Epithelial cell of proximal tubule (primary cell): ENCODE data around the gene GMNC. TPM values are rescaled to one million over a fixed set of nuclear protein-coding genes. Genes with fewer than 3 reads are reported as not detected.

Source experiments
- DNase-seq: peaks from one replicate; pipeline ENCODE4 v3.0.0-alpha.2; 2011; ENCODE audit warnings: low read depth
- H3K4me3 ChIP-seq: 2 replicates; pipeline ENCODE4 v1.5.1; 2011; ENCODE audit warnings: low read depth, mild to moderate bottlenecking, low read length
- CTCF ChIP-seq: conservative IDR thresholded peaks from 2 replicates; pipeline ENCODE4 v1.5.1; 2012; ENCODE audit warnings: low read depth, mild to moderate bottlenecking, low read length
- total RNA-seq: library from RNA; depleted of rRNA; stranded (reverse); fragments of >200 nt; gene quantifications from 2 replicates; pipeline ENCODE4 v1.2.3, GENCODE V29; 2015

GMNC gene
- total RNA-seq, 1 donor from 2014 or later: 1.5 TPM

- no peak overlapping the region for H3K4me3 ChIP-seq
- TF ChIP-seq CTCF: no peak
- no peak for DNase-seq
These were observed 9.0 kb downstream of the GMNC start for GRCh38 chr3:190853464-190853863.

GRCh38 chr3:190849607-190850006 lies 12.9 kb downstream of the GMNC start:
- H3K4me3 ChIP-seq: no peak overlapping the region
- TF ChIP-seq CTCF: no peak
- no peak for DNase-seq

- TF ChIP-seq CTCF: no peak
- H3K4me3 ChIP-seq: no peak overlapping the region
- no peak for DNase-seq
These were observed 13.6 kb downstream of the GMNC start for GRCh38 chr3:190848870-190849269.

- TF ChIP-seq CTCF: no peak
- H3K4me3 ChIP-seq: no peak overlapping the region
- DNase-seq: no peak
These were observed 15.1 kb downstream of the GMNC start for GRCh38 chr3:190847436-190847835.

GRCh38 chr3:190840146-190840545 lies 22.3 kb downstream of the GMNC start:
- no peak overlapping the region for H3K4me3 ChIP-seq
- DNase-seq: no peak
- TF ChIP-seq CTCF: no peak

GRCh38 chr3:190831225-190831624 lies 31.3 kb downstream of the GMNC start:
- no peak overlapping the region for H3K4me3 ChIP-seq
- no peak for DNase-seq
- TF ChIP-seq CTCF: no peak

GRCh38 chr3:190830031-190830430 lies 32.5 kb downstream of the GMNC start:
- DNase-seq: peak; percentile 62
- no peak overlapping the region for H3K4me3 ChIP-seq
- TF ChIP-seq CTCF: no peak
